ENCODE measurements around the gene ARPC5.

- TF ChIP-seq CTCF (IDR thresholded peaks at IDR 0.05) = no peak
- TF ChIP-seq EP300 (IDR thresholded peaks at IDR 0.05; ENCODE audit: low read depth) = no peak
- TF ChIP-seq POLR2A (IDR thresholded peaks at IDR 0.05) = no peak
- no peak for TF ChIP-seq POLR2AphosphoS5 (IDR thresholded peaks at IDR 0.05)
Observed at GRCh38 chr1:183675381-183675780, 39.8 kb upstream of the ARPC5 start.

Data from transverse colon (tissue), 4 donors.